Esophagus muscularis mucosa (tissue), 3 donors: ENCODE results near the gene UBL4A.

ENCODE experiments used
- CTCF ChIP-seq, 3 experiments: fragments of 200-600 bp in 2 of 3; fragments of 450-650 bp in 1 of 3; sonication (generic) in 2 of 3; IDR thresholded peaks; one replicate each; pipeline ENCODE4 v1.5.1; 2017 to 2019; ENCODE audit warnings: antibody characterized with exemption in 3 of 3, mild to moderate bottlenecking in 2 of 3, moderate library complexity in 1 of 3
- POLR2A ChIP-seq: fragments of 450-650 bp; IDR thresholded peaks from one replicate; pipeline ENCODE4 v1.6.1; 2017; ENCODE audit warnings: antibody characterized with exemption, moderate library complexity, mild to moderate bottlenecking, low read depth
- POLR2AphosphoS5 ChIP-seq, 2 donors: sonication (generic); formaldehyde crosslinking; IDR thresholded peaks; one replicate each; pipeline ENCODE4 v1.6.1; 2017; ENCODE audit warnings: antibody characterized with exemption in 2 of 2

GRCh38 chrX:154465601-154466000 lies 20.8 kb downstream of the UBL4A start:
- TF ChIP-seq POLR2AphosphoS5 (IDR thresholded peaks at IDR 0.05) (no peak), CTCF (IDR thresholded peaks at IDR 0.05) (no peak), POLR2A (no peak)
